ENCODE data around the gene CHRDL2. TPM values are rescaled to one million over a fixed set of nuclear protein-coding genes. Genes with fewer than 3 reads are reported as not detected.

CHRDL2 gene
- total RNA-seq, 3 donors from 2014 or later (not counting 1 experiment from before 2014, with no cell fraction given): not detected

DNA sequence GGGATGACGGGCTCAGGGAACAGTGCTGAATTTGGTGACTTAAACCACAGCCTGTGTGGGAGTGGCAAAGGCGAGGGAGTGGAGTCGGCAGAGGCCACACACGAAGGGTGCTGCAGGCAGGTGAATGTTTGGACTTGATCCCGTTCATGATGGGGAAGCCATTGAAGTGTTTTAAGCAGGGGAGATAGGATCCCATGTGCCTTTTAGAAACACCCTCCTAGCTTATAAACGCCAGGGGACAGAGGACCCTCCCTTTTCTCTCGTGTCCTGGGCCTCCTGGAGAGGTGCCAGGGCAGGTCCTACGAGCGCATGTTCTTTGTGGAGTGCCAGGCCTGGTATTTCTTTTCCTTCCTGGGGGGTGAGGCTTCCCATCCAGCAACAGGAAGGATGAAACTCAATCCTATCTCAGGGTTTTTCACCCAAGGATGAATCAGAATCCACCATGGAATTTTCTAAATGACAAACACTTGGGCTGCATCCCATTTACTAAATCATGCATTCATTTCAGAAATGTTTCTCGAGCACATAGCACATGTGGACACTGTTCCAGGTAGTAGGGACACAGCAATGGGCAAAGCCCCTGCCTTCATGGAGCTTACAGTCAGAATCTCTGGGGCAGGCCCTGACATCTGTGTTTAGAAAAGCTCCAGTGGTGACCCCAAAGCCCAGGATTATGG is 59.6 kb downstream of the CHRDL2 start:
- Mint-ChIP-seq H3K4me3 (no peak overlapping the region), H3K27me3 (ENCODE audit: low read depth in 2 of 2) (no peaks in the 10 kb centered on the region), H3K4me1 (no peaks in the 10 kb centered on the region), H3K27ac (no peak overlapping the region), H3K9me3 (no peaks in the 10 kb centered on the region), H3K36me3 (no peaks in the 10 kb centered on the region)
- intact Hi-C loops (cut with micrococcal nuclease): no loop called here
- Histone ChIP-seq H3K9me3 (ENCODE audit: control insufficient read depth, insufficient read depth, low read length) (no peaks in the 10 kb centered on the region), H3K4me1 (ENCODE audit: control insufficient read depth, insufficient read depth, low read length) (no peaks in the 10 kb centered on the region), H3K27me3 (ENCODE audit: control insufficient read depth, insufficient read depth, low read length) (no peaks in the 10 kb centered on the region), H3K36me3 (ENCODE audit: control insufficient read depth, insufficient read depth, low read length) (no peaks in the 10 kb centered on the region), H3K4me3 (ENCODE audit: low read length) (no peak overlapping the region), H3K27ac (ENCODE audit: low read length) (no peak overlapping the region)
- ATAC-seq (no peak), DNase-seq (no peak)
- 84% methylated on average over 10 of the region's 10 CpGs for WGBS (ENCODE audit: insufficient coverage)
- TF ChIP-seq, protein P1, sequence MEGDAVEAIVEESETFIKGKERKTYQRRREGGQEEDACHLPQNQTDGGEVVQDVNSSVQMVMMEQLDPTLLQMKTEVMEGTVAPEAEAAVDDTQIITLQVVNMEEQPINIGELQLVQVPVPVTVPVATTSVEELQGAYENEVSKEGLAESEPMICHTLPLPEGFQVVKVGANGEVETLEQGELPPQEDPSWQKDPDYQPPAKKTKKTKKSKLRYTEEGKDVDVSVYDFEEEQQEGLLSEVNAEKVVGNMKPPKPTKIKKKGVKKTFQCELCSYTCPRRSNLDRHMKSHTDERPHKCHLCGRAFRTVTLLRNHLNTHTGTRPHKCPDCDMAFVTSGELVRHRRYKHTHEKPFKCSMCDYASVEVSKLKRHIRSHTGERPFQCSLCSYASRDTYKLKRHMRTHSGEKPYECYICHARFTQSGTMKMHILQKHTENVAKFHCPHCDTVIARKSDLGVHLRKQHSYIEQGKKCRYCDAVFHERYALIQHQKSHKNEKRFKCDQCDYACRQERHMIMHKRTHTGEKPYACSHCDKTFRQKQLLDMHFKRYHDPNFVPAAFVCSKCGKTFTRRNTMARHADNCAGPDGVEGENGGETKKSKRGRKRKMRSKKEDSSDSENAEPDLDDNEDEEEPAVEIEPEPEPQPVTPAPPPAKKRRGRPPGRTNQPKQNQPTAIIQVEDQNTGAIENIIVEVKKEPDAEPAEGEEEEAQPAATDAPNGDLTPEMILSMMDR (IDR thresholded peaks at IDR 0.05): no peak

DNA sequence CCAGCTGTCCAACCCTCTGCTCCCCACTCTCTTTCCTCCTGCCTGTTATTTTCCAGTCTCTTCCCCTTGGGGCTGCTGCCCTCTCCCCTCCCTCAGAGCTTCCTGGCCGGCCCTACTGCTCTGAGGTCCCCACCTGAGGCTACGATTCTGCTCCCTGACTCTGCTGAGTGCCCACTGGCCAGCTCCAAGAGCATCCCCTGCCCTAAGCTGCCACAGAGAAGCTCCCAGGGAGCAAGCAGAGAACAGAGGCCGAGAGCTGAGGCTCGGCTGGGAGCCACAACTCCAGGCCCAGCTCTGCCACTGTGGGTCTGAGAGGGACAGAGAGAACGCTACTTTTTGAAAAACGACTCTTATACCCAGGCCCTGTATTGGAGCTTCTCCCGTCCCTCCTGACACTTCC is 61.1 kb downstream of the CHRDL2 start:
- DNase-seq (no peak), ATAC-seq (no peak)
- no peaks in the 10 kb centered on the region for H3K36me3 ChIP-seq (ENCODE audit: control insufficient read depth, insufficient read depth, low read length)
- no peak overlapping the region for H3K4me3 ChIP-seq (ENCODE audit: low read length)
- intact Hi-C loops (cut with micrococcal nuclease): no loop called here
- 92% methylated on average over 7 of the region's 7 CpGs for WGBS (ENCODE audit: insufficient coverage)
- no peaks in the 10 kb centered on the region for H3K4me1 Mint-ChIP-seq
- no peaks in the 10 kb centered on the region for H3K27me3 Mint-ChIP-seq (ENCODE audit: low read depth in 2 of 2)
- TF ChIP-seq, protein P1 (IDR thresholded peaks at IDR 0.05): no peak
- H3K4me3 Mint-ChIP-seq: no peak overlapping the region
- no peaks in the 10 kb centered on the region for H3K36me3 Mint-ChIP-seq
- H3K4me1 ChIP-seq (ENCODE audit: control insufficient read depth, insufficient read depth, low read length): no peaks in the 10 kb centered on the region
- no peaks in the 10 kb centered on the region for H3K27me3 ChIP-seq (ENCODE audit: control insufficient read depth, insufficient read depth, low read length)
- H3K27ac Mint-ChIP-seq: no peak overlapping the region
- H3K27ac ChIP-seq (ENCODE audit: low read length): no peak overlapping the region
- H3K9me3 ChIP-seq (ENCODE audit: control insufficient read depth, insufficient read depth, low read length): no peaks in the 10 kb centered on the region
- H3K9me3 Mint-ChIP-seq: no peaks in the 10 kb centered on the region

GRCh38 chr11:74669211-74670160 is 61.7 kb downstream of the CHRDL2 start:
- Mint-ChIP-seq H3K36me3 (no peaks in the 10 kb centered on the region), H3K9me3 (no peaks in the 10 kb centered on the region), H3K4me1 (no peaks in the 10 kb centered on the region), H3K27me3 (ENCODE audit: low read depth in 2 of 2) (no peaks in the 10 kb centered on the region), H3K27ac (no peak overlapping the region), H3K4me3 (no peak overlapping the region)
- Histone ChIP-seq H3K36me3 (ENCODE audit: control insufficient read depth, insufficient read depth, low read length) (no peaks in the 10 kb centered on the region), H3K9me3 (ENCODE audit: control insufficient read depth, insufficient read depth, low read length) (no peaks in the 10 kb centered on the region), H3K4me1 (ENCODE audit: control insufficient read depth, insufficient read depth, low read length) (no peaks in the 10 kb centered on the region), H3K27me3 (ENCODE audit: control insufficient read depth, insufficient read depth, low read length) (no peaks in the 10 kb centered on the region), H3K4me3 (ENCODE audit: low read length) (no peak overlapping the region), H3K27ac (ENCODE audit: low read length) (no peak overlapping the region)
- 96% methylated on average over 17 of the region's 17 CpGs for WGBS (ENCODE audit: insufficient coverage)
- DNase-seq (no peak), ATAC-seq (no peak)
- intact Hi-C loops (cut with micrococcal nuclease): no loop called here
- TF ChIP-seq, protein P1 (IDR thresholded peaks at IDR 0.05): no peak

Measured in natural killer cell (primary cell).